Right lobe of liver (tissue), 4 donors: ENCODE results near the gene PEAK1.

Source experiments
- POLR2A ChIP-seq: fragments of 450-650 bp; IDR thresholded peaks from one replicate; pipeline ENCODE4 v1.6.1; 2017; ENCODE audit warnings: antibody characterized with exemption, mild to moderate bottlenecking
- TF ChIP-seq, protein P1 (sequence below), 4 donors: fragments of 200-600 bp in 3 of 4; fragments of 450-650 bp in 1 of 4; IDR thresholded peaks; one replicate each; pipeline versions ENCODE4 v1.5.1 to v1.8.0; 2016 to 2022; ENCODE audit warnings: antibody characterized with exemption in 4 of 4, mild to moderate bottlenecking in 2 of 4
- donor health status: DM: no; HTN: no; CAD: no.
- donor health status: DM: no; HTN: no; CAD: no.
- donor health status: DM: no; HTN: yes; CAD: no.

- TF ChIP-seq, protein P1, sequence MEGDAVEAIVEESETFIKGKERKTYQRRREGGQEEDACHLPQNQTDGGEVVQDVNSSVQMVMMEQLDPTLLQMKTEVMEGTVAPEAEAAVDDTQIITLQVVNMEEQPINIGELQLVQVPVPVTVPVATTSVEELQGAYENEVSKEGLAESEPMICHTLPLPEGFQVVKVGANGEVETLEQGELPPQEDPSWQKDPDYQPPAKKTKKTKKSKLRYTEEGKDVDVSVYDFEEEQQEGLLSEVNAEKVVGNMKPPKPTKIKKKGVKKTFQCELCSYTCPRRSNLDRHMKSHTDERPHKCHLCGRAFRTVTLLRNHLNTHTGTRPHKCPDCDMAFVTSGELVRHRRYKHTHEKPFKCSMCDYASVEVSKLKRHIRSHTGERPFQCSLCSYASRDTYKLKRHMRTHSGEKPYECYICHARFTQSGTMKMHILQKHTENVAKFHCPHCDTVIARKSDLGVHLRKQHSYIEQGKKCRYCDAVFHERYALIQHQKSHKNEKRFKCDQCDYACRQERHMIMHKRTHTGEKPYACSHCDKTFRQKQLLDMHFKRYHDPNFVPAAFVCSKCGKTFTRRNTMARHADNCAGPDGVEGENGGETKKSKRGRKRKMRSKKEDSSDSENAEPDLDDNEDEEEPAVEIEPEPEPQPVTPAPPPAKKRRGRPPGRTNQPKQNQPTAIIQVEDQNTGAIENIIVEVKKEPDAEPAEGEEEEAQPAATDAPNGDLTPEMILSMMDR (IDR thresholded peaks at IDR 0.05) = no peak
- no peak for TF ChIP-seq POLR2A
These were observed 275.9 kb downstream of the PEAK1 start for GRCh38 chr15:77144026-77144425.
